Heart right ventricle (tissue), 16 donors: ENCODE data around the gene RAB20. TPM values are rescaled to one million over a fixed set of nuclear protein-coding genes. Genes with fewer than 3 reads are reported as not detected.

Experiments used
- ATAC-seq, 8 donors: fragments of 200-7000 bp; cut with Tn5 transposase; one replicate each; pipeline ENCODE4 v1.9.1; 2020; ENCODE audit warnings: mild to moderate bottlenecking in 8 of 8, moderate library complexity in 8 of 8, moderate number of reproducible peaks in 1 of 8
- DNase-seq, 2 donors: peaks; one replicate each; pipeline ENCODE4 v3.0.0-alpha.2; 2020
- H3K27ac ChIP-seq, 10 donors: fragments of 200-600 bp; sonication (generic) in 2 of 10; one replicate each; pipeline versions ENCODE4 v1.5.0 to v1.8.0; 2020 to 2022; ENCODE audit warnings: mild to moderate bottlenecking in 3 of 10
- H3K27me3 ChIP-seq, 7 donors: fragments of 200-600 bp; one replicate each; pipeline ENCODE4 v1.8.0; 2021 to 2022; ENCODE audit warnings: mild to moderate bottlenecking in 2 of 7
- H3K36me3 ChIP-seq, 9 donors: fragments of 200-600 bp; sonication (generic) in 1 of 9; one replicate each; pipeline versions ENCODE4 v1.5.0 to v1.8.0; 2020 to 2022; ENCODE audit warnings: mild to moderate bottlenecking in 2 of 9
- H3K4me1 ChIP-seq, 9 donors: fragments of 200-600 bp; sonication (generic) in 1 of 9; one replicate each; pipeline versions ENCODE4 v1.5.0 to v1.8.0; 2020 to 2022; ENCODE audit warnings: mild to moderate bottlenecking in 4 of 9
- H3K4me3 ChIP-seq, 10 donors: fragments of 200-600 bp; sonication (generic) in 2 of 10; one replicate each; pipeline versions ENCODE4 v1.5.0 to v1.8.0; 2020 to 2022; ENCODE audit warnings: mild to moderate bottlenecking in 7 of 10, moderate library complexity in 2 of 10
- H3K9me3 ChIP-seq, 11 donors: fragments of 200-600 bp in 10 of 11; sonication (generic) in 2 of 11; one replicate each; pipeline versions ENCODE4 v1.5.0 to v1.8.0; 2013 to 2022; ENCODE audit warnings: mild to moderate bottlenecking in 2 of 11, control low read depth in 1 of 11, moderate library complexity in 1 of 11
- CTCF ChIP-seq, 9 donors: fragments of 200-600 bp; sonication (generic) in 2 of 9; IDR thresholded peaks; one replicate each; pipeline versions ENCODE4 v1.5.0 to v1.8.0; 2021 to 2022; ENCODE audit warnings: antibody characterized with exemption in 9 of 9, mild to moderate bottlenecking in 5 of 9, moderate library complexity in 1 of 9
- WGBS, 2 donors: extraction: QIAGEN DNeasy Blood & Tissue Kit; methylation state at CpG; one replicate each; pipeline ENCODE4 v1.1.7; 2013; ENCODE audit warnings: inconsistent platforms in 1 of 2; 5-methylcytosine and 5-hydroxymethylcytosine counted together
- intact Hi-C, 10 donors: fragments of 100-400 bp; cut with DNase I; formaldehyde crosslinking; loops; one replicate each; pipeline versions ENCODE4 v1.11.1 to v1.14.2; 2022
- polyA plus RNA-seq, 2 donors: library from polyadenylated mRNA; stranded (reverse); fragments of 200-250 nt; gene quantifications; one replicate each; pipeline ENCODE4 v1.2.3, GENCODE V29; 2013
- total RNA-seq, 10 donors: library from RNA; stranded (reverse); fragmentation: NEBNext Ultra II Directional in 3 of 10; extraction: Animal tissue kit (Norgen Biotek cat#: 25700) in 3 of 10; gene quantifications; one replicate each; pipeline versions ENCODE4 v1.2.1 to v1.2.4, GENCODE V29; 2021 to 2023
- donor health status: Arrhythmogenic right ventricular cardiomyopathy.
- donor health status: ischemic (EF 13 %, LVEDD 7.1; RV severe dilation, severe dysfunction).
- donor health status: healthy with polysubstance abuse.
- donor health status: DM: no; HTN: yes; CAD: no.
- donor health status: DM: no; HTN: no; CAD: no.
- donor health status: ischemic (EF 25% LVEDD 6.9; RV normal size, moderate dysfunction).
- donor health status: ischemic (EF 25% LVEDD 5.7; RV mildly dilated, moderate dysfunction).
- donor health status: healthy.
- donor health status: DM: yes; HTN: yes; CAD: no.
- donor health status: Ischemic cardiomyopathy.
- donor health status: ischemic (EF 35%, LVEDD 5.7; RV mildly dilated, moderate dysfunction).
- donor health status: nonischemic (EF 11% LVEDD 7.7; RV severe dilation, severe dysfunction).
- donor health status: DM: yes; HTN: yes; CAD: no.
- donor health status: PGD.
- donor health status: ischemic (EF 29% LVEDD 5.4; RV normal size, mild dysfunction).
- donor health status: nonischemic (EF 23%, LVEDD 6.1; RV moderate dilation, normal function).

RAB20 gene
- total and polyA plus RNA-seq, 12 donors, result 5.4 to 40.8 (median 12.5) TPM

GRCh38 chr13:110531671-110532083, 29.8 kb downstream of the RAB20 start:
- Histone ChIP-seq H3K36me3 (peaks cover 0 to 6% (median 0%) of the 10 kb centered on the region in 9 donors), H3K9me3 (no peaks in the 10 kb centered on the region), H3K4me1 (peaks cover 3 to 84% (median 25%) of the 10 kb centered on the region in 9 donors), H3K27me3 (no peaks in the 10 kb centered on the region), H3K4me3 (no peak overlapping the region), H3K27ac (peak overlapping the region in 2 of 10 donors; percentile 9 to 78)
- DNase-seq (no peak), ATAC-seq (no peak)
- 89 to 91% methylated on average over 9 of the region's 9 CpGs for WGBS, 2 donors
- intact Hi-C loops, result no loop called here
- TF ChIP-seq CTCF (IDR thresholded peaks at IDR 0.05), result no peak

GRCh38 chr13:110531100-110531499, 30.4 kb downstream of the RAB20 start:
- intact Hi-C loops, result no loop called here
- Histone ChIP-seq H3K4me1 (peaks cover 3 to 85% (median 30%) of the 10 kb centered on the region in 9 donors), H3K27ac (peak overlapping the region in 1 of 10 donors; percentile 78), H3K36me3 (peaks cover 0 to 6% (median 0%) of the 10 kb centered on the region in 9 donors), H3K27me3 (no peaks in the 10 kb centered on the region), H3K9me3 (no peaks in the 10 kb centered on the region), H3K4me3 (no peak overlapping the region)
- DNase-seq, result no peak
- 95 to 96% methylated on average over 7 of the region's 7 CpGs for WGBS, 2 donors
- no peak for TF ChIP-seq CTCF (IDR thresholded peaks at IDR 0.05)
- no peak for ATAC-seq

GRCh38 chr13:110529522-110530311, 31.8 kb downstream of the RAB20 start:
- Histone ChIP-seq H3K36me3 (no peaks in the 10 kb centered on the region), H3K27me3 (no peaks in the 10 kb centered on the region), H3K4me1 (peaks cover 8 to 85% (median 37%) of the 10 kb centered on the region in 9 donors), H3K4me3 (no peak overlapping the region), H3K9me3 (no peaks in the 10 kb centered on the region), H3K27ac (peak overlapping the region in 8 of 10 donors; percentile 8 to 92 (median 62))
- no peak for TF ChIP-seq CTCF (IDR thresholded peaks at IDR 0.05)
- no peak for DNase-seq
- WGBS, 2 donors, result 84 to 90% methylated on average over 19 to 20 of the region's 23 CpGs
- ATAC-seq, result no peak
- intact Hi-C loops, result loop anchor here in 2 of 10 donors (5.0 kb wide), 1 partner anchor 33 kb away; the partner anchor contains the start of gene RAB20 (in 2 of the 2)

GRCh38 chr13:110528911-110529310, 32.6 kb downstream of the RAB20 start:
- Histone ChIP-seq H3K4me1 (peaks cover 16 to 85% (median 45%) of the 10 kb centered on the region in 9 donors), H3K9me3 (no peaks in the 10 kb centered on the region), H3K36me3 (peaks cover 0 to 1% (median 0%) of the 10 kb centered on the region in 9 donors), H3K4me3 (no peak overlapping the region), H3K27me3 (no peaks in the 10 kb centered on the region), H3K27ac (peak overlapping the region in 8 of 10 donors; percentile 29 to 92 (median 84))
- intact Hi-C loops, result loop anchor here in 2 of 10 donors (5.0 kb wide), 1 partner anchor 33 kb away; the partner anchor contains the start of gene RAB20 (in 2 of the 2)
- no peak for ATAC-seq
- WGBS, 2 donors, result 90% methylated on average over 6 of the region's 6 CpGs
- no peak for DNase-seq
- TF ChIP-seq CTCF (IDR thresholded peaks at IDR 0.05), result no peak
